GM23248 (cell line): ENCODE results near the gene CCDC141. TPM values are rescaled to one million over a fixed set of nuclear protein-coding genes. Genes with fewer than 3 reads are reported as not detected.

ENCODE experiments used
- DNase-seq: peaks from one replicate; pipeline ENCODE4 v3.0.0-alpha.2; 2015
- H2AFZ ChIP-seq: fragments of 200-600 bp; sonication (generic); 2 replicates; pipeline ENCODE4 v1.6.1; 2016; ENCODE audit warnings: antibody characterized with exemption
- H3F3A ChIP-seq: fragments of 200-600 bp; sonication (generic); 2 replicates; pipeline ENCODE4 v1.6.1; 2016; ENCODE audit warnings: mild to moderate bottlenecking, antibody characterized with exemption, mixed run types; ENCODE audit not compliant: insufficient read depth
- H3K27ac ChIP-seq: fragments of 200-600 bp; sonication (generic); 2 replicates; pipeline ENCODE4 v1.5.1; 2016; ENCODE audit warnings: mild to moderate bottlenecking
- H3K27me3 ChIP-seq: fragments of 200-600 bp; sonication (generic); replicated peaks from 2 replicates; pipeline ENCODE4 v1.6.1; 2016; ENCODE audit warnings: mild to moderate bottlenecking; ENCODE audit not compliant: insufficient read depth
- H3K36me3 ChIP-seq: fragments of 200-600 bp; sonication (generic); 2 replicates; pipeline ENCODE4 v1.6.1; 2016; ENCODE audit warnings: low read depth, mild to moderate bottlenecking
- H3K4me1 ChIP-seq: fragments of 200-600 bp; sonication (generic); 2 replicates; pipeline ENCODE4 v1.6.1; 2016; ENCODE audit warnings: mild to moderate bottlenecking; ENCODE audit not compliant: insufficient read depth
- H3K4me2 ChIP-seq: fragments of 200-600 bp; sonication (generic); one replicate; pipeline ENCODE4 v1.6.1; 2016; ENCODE audit warnings: mild to moderate bottlenecking; ENCODE audit not compliant: unreplicated experiment
- H3K4me3 ChIP-seq: fragments of 200-600 bp; sonication (generic); 2 replicates; pipeline ENCODE4 v1.5.1; 2016; ENCODE audit warnings: mild to moderate bottlenecking
- H3K79me2 ChIP-seq: fragments of 200-600 bp; sonication (generic); 2 replicates; pipeline ENCODE4 v1.6.1; 2016; ENCODE audit warnings: mild to moderate bottlenecking; ENCODE audit not compliant: insufficient read depth
- H3K9ac ChIP-seq: fragments of 200-600 bp; sonication (generic); 2 replicates; pipeline ENCODE4 v1.6.1; 2016; ENCODE audit warnings: mild to moderate bottlenecking
- H3K9me2 ChIP-seq: fragments of 200-600 bp; sonication (generic); 2 replicates; pipeline ENCODE4 v1.6.1; 2016; ENCODE audit warnings: mixed run types, mild to moderate bottlenecking, moderate library complexity; ENCODE audit not compliant: insufficient read depth
- H3K9me3 ChIP-seq: fragments of 200-600 bp; sonication (generic); one replicate; pipeline ENCODE4 v1.6.1; 2017; ENCODE audit warnings: low read depth
- H4K20me1 ChIP-seq: fragments of 200-600 bp; sonication (generic); 2 replicates; pipeline ENCODE4 v1.6.0; 2016; ENCODE audit not compliant: insufficient read depth
- EZH2 ChIP-seq: fragments of 200-600 bp; sonication (generic); IDR thresholded peaks from 2 replicates; pipeline ENCODE4 v1.6.1; 2018; ENCODE audit warnings: antibody characterized with exemption, mild to moderate bottlenecking; ENCODE audit not compliant: insufficient read depth, poor library complexity, severe bottlenecking
- EZH2phosphoT487 ChIP-seq: fragments of 200-600 bp; sonication (generic); IDR thresholded peaks from 2 replicates; pipeline ENCODE4 v1.6.1; 2018; ENCODE audit warnings: antibody characterized with exemption, moderate library complexity, mild to moderate bottlenecking, low read depth; ENCODE audit not compliant: insufficient read depth
- WGBS, 2 experiments: methylation state at CpG; one replicate each; pipeline ENCODE4 v1.1.6; 2015 to 2017; ENCODE audit warnings: low lambda C conversion rate in 2 of 2, low coverage in 1 of 2; ENCODE audit errors: missing lambda C conversion rate in 2 of 2; 5-methylcytosine and 5-hydroxymethylcytosine counted together
- in situ Hi-C: fragments of 300-500 bp; cut with MboI; formaldehyde crosslinking; loops from 2 replicates; pipeline ENCODE4 v1.15.0; 2020
- polyA plus RNA-seq: library from polyadenylated mRNA; unstranded; fragments of >200 nt; fragmentation: Nextera tagmentation; extraction: Ambion mirVana; gene quantifications from 2 replicates; pipeline ENCODE4 v1.2.1, GENCODE V29; 2016
- total RNA-seq: library from RNA; depleted of rRNA; stranded (reverse); fragments of >200 nt; shearing (Covaris generic); gene quantifications from 2 replicates; pipeline ENCODE4 v1.2.3, GENCODE V29; 2014

Gene CCDC141
- total and polyA plus RNA-seq, 2 experiments from 2014 or later, result not detected

DNA sequence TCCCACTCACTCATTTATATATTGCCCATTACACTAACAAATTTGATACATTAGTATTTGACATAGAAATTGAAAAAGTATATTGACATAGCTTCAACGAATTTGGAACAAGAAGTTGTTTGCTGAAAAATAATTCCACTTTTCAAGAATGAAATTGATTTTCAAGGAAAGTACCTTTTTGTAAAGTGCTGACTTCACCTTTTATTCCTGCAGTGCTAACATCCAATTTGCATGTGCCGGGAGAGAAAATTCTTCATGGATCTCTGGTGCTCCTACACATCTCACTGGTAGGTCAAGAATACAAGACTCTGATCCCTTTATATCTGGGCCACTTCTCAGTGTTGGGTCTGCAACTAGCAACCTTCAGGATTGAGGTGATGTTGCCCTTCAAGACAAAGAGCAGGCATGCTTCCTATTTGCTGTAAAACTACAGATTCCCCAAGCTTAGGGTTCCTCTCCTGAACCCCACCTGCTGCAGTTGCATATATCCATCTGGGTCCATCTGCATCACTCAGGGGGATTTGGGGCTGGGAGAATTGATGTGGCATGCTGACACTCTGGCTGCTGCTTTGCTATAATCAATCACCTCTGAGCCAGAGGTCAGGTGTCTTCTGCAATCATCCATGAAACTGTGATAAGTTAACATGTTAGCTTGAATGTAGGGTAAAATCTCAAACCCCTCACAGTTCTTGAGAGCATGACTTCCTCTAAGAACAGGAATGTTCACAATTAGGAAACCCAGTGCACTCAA lies 134.3 kb downstream of the CCDC141 start:
- in situ Hi-C loops, result loop anchor here (10.0 kb wide), 1 partner anchor 121 kb away; no protein-coding TSS in a partner anchor
- Histone ChIP-seq H3K4me3 (no peak overlapping the region), H3K27me3 (no peaks in the 10 kb centered on the region), H4K20me1 (no peaks in the 10 kb centered on the region), H3K9me3 (no peaks in the 10 kb centered on the region), H3K36me3 (no peaks in the 10 kb centered on the region), H3K79me2 (no peaks in the 10 kb centered on the region), H3K9me2 (no peaks in the 10 kb centered on the region), H3K4me1 (no peaks in the 10 kb centered on the region), H3K4me2 (no peak overlapping the region), H2AFZ (no peak overlapping the region), H3K27ac (no peak overlapping the region), H3K9ac (no peak overlapping the region), H3F3A (no peaks in the 10 kb centered on the region)
- no peak for TF ChIP-seq EZH2phosphoT487
- TF ChIP-seq EZH2, result no peak
- DNase-seq, result no peak
- WGBS, 2 experiments, result 47 to 60% methylated on average over 2 of the region's 2 CpGs

DNA sequence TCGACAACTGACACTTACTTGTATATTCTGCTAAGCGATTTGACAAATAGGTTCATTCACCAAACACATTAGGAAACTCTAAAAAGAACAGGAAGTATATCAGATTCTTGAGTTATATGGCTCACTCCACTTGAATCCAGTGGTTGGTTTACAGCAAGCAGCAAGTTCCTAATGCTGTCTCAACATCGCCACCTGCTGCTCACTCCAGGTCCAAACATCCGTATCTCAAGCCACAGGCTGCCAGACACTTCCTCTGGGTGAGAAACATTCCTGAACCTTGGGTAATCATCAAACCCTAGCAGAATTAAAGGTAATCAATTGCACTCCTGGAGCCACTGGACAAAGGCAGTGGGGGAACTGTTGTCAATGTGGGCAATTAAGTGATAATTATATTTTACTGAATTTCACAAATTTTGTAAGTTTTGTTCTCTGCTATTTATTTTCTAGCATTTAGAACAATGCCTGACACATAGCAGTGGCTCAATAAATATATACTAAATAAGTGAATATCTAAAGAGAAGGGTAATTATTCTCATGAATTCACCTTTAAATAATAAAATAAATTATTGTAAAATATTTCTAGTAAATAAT lies 135.6 kb downstream of the CCDC141 start:
- Histone ChIP-seq H3K4me2 (no peak overlapping the region), H3K27me3 (peaks cover 4% of the 10 kb centered on the region; the same call in 1 of the 2 replicates), H3K79me2 (no peaks in the 10 kb centered on the region), H3K9ac (no peak overlapping the region), H3K36me3 (no peaks in the 10 kb centered on the region), H2AFZ (no peak overlapping the region), H4K20me1 (no peaks in the 10 kb centered on the region), H3K4me3 (no peak overlapping the region), H3K9me2 (no peaks in the 10 kb centered on the region), H3F3A (no peaks in the 10 kb centered on the region), H3K4me1 (no peaks in the 10 kb centered on the region), H3K27ac (no peak overlapping the region), H3K9me3 (no peaks in the 10 kb centered on the region)
- TF ChIP-seq EZH2phosphoT487 (no peak), EZH2 (no peak)
- 15 to 16% methylated on average over 4 of the region's 4 CpGs for WGBS, 2 experiments
- in situ Hi-C loops, result loop anchor here (10.0 kb wide), 1 partner anchor 120 kb away; no protein-coding TSS in a partner anchor
- peak; percentile 84 for DNase-seq

DNA sequence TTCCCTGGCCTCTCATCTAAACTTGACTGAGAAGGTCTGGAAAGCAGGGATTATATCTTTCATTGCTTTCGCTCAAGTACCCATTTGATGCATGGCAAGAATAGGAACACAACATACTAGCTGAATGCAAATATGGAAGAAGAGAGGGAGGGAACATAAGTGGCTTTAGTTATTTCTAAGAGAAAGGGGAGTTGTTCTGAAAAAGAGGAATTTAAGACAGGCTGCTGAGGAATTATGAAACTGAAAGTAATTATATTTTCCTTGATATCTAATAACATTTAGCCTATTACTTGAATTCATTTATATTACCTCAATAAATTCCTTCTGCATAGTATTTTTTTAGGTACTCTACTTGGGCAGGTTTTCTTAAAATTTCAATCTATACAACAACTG lies 136.9 kb downstream of the CCDC141 start:
- H3K4me2 ChIP-seq, result no peak overlapping the region
- no peaks in the 10 kb centered on the region for H3K9me2 ChIP-seq
- DNase-seq, result no peak
- no peaks in the 10 kb centered on the region for H3F3A ChIP-seq
- in situ Hi-C loops, result loop anchor here (10.0 kb wide), 1 partner anchor 118 kb away; no protein-coding TSS in a partner anchor
- H3K9ac ChIP-seq, result no peak overlapping the region
- H4K20me1 ChIP-seq, result no peaks in the 10 kb centered on the region
- H3K36me3 ChIP-seq, result no peaks in the 10 kb centered on the region
- no peaks in the 10 kb centered on the region for H3K4me1 ChIP-seq
- H3K4me3 ChIP-seq, result no peak overlapping the region
- H3K9me3 ChIP-seq, result no peaks in the 10 kb centered on the region
- H2AFZ ChIP-seq, result no peak overlapping the region
- no peak for TF ChIP-seq EZH2phosphoT487
- TF ChIP-seq EZH2, result no peak
- peaks cover 6% of the 10 kb centered on the region; the same call in 1 of the 2 replicates for H3K27me3 ChIP-seq
- no peak overlapping the region for H3K27ac ChIP-seq
- H3K79me2 ChIP-seq, result no peaks in the 10 kb centered on the region
- WGBS, 2 experiments, result 98 to 100% methylated on average over 1 of the region's 1 CpG

DNA sequence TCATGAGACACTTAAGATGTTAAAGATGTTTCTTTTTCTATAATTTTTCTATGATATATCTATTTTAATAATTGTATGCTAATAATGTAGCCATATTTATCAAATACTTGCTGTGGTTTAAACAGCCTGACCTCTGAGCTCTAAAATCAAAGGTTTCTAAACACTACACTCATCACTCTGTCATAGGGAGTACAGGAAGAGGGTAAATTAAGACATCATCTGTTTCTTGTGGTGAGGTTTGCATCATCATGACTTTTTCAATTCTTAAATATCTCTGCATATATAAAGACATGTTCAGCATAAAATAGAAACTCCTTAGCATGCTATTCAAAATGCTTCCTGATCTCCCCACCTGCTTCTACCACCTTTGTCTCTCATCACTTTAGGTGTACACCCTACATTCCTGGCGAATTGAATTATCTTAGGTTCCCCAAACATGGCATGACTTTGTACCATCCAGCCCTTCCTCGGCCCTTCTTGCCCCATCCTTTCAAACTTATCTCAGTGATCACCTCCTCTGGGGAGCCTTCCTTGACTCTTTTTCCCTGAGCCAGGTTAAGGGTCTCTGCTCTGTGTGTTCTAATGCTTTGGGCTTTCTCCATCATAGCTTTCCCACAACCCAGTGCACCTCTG lies 137.4 kb downstream of the CCDC141 start:
- no peaks in the 10 kb centered on the region for H3K79me2 ChIP-seq
- peaks cover 6% of the 10 kb centered on the region; the same call in 1 of the 2 replicates for H3K27me3 ChIP-seq
- no peak overlapping the region for H3K4me3 ChIP-seq
- no peaks in the 10 kb centered on the region for H3K36me3 ChIP-seq
- H3K9me3 ChIP-seq, result no peaks in the 10 kb centered on the region
- no peak overlapping the region for H3K9ac ChIP-seq
- H4K20me1 ChIP-seq, result no peaks in the 10 kb centered on the region
- WGBS, 2 experiments, result 78 to 79% methylated on average over 2 of the region's 2 CpGs
- H3K4me2 ChIP-seq, result no peak overlapping the region
- TF ChIP-seq EZH2 (no peak), EZH2phosphoT487 (0 out of 2 replicates have a peak, but pooled peaks have one; percentile 42)
- no peak overlapping the region for H2AFZ ChIP-seq
- H3K27ac ChIP-seq, result no peak overlapping the region
- peak; percentile 48 for DNase-seq
- no peaks in the 10 kb centered on the region for H3F3A ChIP-seq
- no peaks in the 10 kb centered on the region for H3K4me1 ChIP-seq
- in situ Hi-C loops, result loop anchor here (10.0 kb wide), 1 partner anchor 118 kb away; no protein-coding TSS in a partner anchor
- H3K9me2 ChIP-seq, result no peaks in the 10 kb centered on the region
